HL-60 (cell line): ENCODE measurements around the gene CGB1.

Experiments
- DNase-seq, 2 experiments: peaks; one replicate each; pipeline ENCODE4 v3.0.0-alpha.2; 2010 to 2020; ENCODE audit warnings: low read depth in 1 of 2, low spot score in 1 of 2
- H3K27ac ChIP-seq: fragments of 250-450 bp; sonication (Bioruptor Pico); replicated peaks from 2 replicates; pipeline ENCODE4 v1.5.1; 2020; ENCODE audit warnings: mild to moderate bottlenecking, moderate library complexity
- H3K27me3 ChIP-seq: fragments of 250-450 bp; sonication (Bioruptor Pico); 2 replicates; pipeline ENCODE4 v1.5.1; 2021; ENCODE audit warnings: mild to moderate bottlenecking, moderate library complexity; ENCODE audit not compliant: insufficient read depth, poor library complexity, severe bottlenecking
- H3K4me3 ChIP-seq: replicated peaks from 2 replicates; pipeline ENCODE4 v1.5.1; 2011; ENCODE audit warnings: mild to moderate bottlenecking, control low read depth, low read length; ENCODE audit not compliant: insufficient read depth
- GABPA ChIP-seq: IDR thresholded peaks from 2 replicates; pipeline ENCODE4 v1.6.1; 2012; ENCODE audit warnings: low read depth
- POLR2AphosphoS5 ChIP-seq: IDR thresholded peaks from 2 replicates; pipeline ENCODE4 v1.6.1; 2012; ENCODE audit warnings: low read depth
- SPI1 ChIP-seq: IDR thresholded peaks from 2 replicates; pipeline ENCODE4 v1.6.1; 2012; ENCODE audit warnings: low read depth, mild to moderate bottlenecking, borderline replicate concordance
- TF ChIP-seq, protein P1 (sequence below): IDR thresholded peaks from 2 replicates; pipeline ENCODE4 v1.6.1; 2012; ENCODE audit warnings: low read depth; ENCODE audit not compliant: insufficient replicate concordance
- TF ChIP-seq, protein P2 (sequence below): IDR thresholded peaks from one replicate; pipeline ENCODE4 v1.5.1; 2011; ENCODE audit warnings: low read length, control low read depth, inconsistent platforms; ENCODE audit not compliant: insufficient read depth

CGB1 gene

DNA sequence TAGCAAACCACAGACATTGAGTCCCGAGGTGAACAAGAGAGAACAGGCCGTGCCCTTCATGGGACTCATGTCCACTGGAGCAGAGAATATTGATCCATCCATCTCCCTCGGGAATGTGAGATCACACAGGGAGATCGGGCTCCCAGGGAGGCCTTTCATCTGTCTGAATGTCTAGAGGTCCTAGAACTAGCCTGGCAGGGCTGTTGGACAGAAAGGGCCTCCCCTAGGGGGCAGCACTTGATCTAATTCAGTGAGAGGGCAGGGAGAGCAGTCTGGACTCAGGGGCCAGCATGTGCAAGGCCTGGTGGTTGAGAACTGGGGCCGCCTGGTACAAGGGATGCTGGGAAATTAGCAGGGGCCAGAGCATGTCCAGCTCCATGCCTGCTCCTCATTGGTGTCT lies 38.7 kb downstream of the CGB1 start:
- Histone ChIP-seq H3K27ac (no peak overlapping the region), H3K27me3 (no peaks in the 10 kb centered on the region), H3K4me3 (no peak overlapping the region)
- no peak for TF ChIP-seq SPI1
- TF ChIP-seq, protein P1, sequence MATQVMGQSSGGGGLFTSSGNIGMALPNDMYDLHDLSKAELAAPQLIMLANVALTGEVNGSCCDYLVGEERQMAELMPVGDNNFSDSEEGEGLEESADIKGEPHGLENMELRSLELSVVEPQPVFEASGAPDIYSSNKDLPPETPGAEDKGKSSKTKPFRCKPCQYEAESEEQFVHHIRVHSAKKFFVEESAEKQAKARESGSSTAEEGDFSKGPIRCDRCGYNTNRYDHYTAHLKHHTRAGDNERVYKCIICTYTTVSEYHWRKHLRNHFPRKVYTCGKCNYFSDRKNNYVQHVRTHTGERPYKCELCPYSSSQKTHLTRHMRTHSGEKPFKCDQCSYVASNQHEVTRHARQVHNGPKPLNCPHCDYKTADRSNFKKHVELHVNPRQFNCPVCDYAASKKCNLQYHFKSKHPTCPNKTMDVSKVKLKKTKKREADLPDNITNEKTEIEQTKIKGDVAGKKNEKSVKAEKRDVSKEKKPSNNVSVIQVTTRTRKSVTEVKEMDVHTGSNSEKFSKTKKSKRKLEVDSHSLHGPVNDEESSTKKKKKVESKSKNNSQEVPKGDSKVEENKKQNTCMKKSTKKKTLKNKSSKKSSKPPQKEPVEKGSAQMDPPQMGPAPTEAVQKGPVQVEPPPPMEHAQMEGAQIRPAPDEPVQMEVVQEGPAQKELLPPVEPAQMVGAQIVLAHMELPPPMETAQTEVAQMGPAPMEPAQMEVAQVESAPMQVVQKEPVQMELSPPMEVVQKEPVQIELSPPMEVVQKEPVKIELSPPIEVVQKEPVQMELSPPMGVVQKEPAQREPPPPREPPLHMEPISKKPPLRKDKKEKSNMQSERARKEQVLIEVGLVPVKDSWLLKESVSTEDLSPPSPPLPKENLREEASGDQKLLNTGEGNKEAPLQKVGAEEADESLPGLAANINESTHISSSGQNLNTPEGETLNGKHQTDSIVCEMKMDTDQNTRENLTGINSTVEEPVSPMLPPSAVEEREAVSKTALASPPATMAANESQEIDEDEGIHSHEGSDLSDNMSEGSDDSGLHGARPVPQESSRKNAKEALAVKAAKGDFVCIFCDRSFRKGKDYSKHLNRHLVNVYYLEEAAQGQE: no peak
- TF ChIP-seq, protein P2, sequence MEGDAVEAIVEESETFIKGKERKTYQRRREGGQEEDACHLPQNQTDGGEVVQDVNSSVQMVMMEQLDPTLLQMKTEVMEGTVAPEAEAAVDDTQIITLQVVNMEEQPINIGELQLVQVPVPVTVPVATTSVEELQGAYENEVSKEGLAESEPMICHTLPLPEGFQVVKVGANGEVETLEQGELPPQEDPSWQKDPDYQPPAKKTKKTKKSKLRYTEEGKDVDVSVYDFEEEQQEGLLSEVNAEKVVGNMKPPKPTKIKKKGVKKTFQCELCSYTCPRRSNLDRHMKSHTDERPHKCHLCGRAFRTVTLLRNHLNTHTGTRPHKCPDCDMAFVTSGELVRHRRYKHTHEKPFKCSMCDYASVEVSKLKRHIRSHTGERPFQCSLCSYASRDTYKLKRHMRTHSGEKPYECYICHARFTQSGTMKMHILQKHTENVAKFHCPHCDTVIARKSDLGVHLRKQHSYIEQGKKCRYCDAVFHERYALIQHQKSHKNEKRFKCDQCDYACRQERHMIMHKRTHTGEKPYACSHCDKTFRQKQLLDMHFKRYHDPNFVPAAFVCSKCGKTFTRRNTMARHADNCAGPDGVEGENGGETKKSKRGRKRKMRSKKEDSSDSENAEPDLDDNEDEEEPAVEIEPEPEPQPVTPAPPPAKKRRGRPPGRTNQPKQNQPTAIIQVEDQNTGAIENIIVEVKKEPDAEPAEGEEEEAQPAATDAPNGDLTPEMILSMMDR: peak; percentile 33
- peak; percentile 52 to 68 for DNase-seq

DNA sequence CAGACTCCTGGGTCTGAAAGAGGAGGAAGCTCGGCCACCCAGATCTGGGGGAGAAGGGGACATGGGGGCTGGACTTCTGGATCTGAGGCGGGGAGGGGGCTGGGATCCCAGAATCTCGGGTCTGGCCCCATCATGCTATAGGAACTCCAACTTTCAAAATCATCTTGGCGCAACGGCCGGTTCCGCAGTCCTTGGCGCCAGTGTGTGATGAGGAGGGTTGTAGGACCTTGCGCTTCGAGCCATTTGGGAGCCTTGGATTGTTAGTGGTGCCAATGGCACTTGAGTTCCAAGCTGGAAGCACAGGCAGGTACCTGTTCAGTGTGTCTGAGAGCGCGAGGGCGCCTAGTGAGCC lies 42.7 kb downstream of the CGB1 start:
- DNase-seq: no peak
- H3K4me3 ChIP-seq: peak overlapping the region; percentile 87
- no peak for TF ChIP-seq GABPA
- no peak for TF ChIP-seq POLR2AphosphoS5
- no peak for TF ChIP-seq SPI1
- TF ChIP-seq, protein P2: no peak
- TF ChIP-seq, protein P1: no peak

DNA sequence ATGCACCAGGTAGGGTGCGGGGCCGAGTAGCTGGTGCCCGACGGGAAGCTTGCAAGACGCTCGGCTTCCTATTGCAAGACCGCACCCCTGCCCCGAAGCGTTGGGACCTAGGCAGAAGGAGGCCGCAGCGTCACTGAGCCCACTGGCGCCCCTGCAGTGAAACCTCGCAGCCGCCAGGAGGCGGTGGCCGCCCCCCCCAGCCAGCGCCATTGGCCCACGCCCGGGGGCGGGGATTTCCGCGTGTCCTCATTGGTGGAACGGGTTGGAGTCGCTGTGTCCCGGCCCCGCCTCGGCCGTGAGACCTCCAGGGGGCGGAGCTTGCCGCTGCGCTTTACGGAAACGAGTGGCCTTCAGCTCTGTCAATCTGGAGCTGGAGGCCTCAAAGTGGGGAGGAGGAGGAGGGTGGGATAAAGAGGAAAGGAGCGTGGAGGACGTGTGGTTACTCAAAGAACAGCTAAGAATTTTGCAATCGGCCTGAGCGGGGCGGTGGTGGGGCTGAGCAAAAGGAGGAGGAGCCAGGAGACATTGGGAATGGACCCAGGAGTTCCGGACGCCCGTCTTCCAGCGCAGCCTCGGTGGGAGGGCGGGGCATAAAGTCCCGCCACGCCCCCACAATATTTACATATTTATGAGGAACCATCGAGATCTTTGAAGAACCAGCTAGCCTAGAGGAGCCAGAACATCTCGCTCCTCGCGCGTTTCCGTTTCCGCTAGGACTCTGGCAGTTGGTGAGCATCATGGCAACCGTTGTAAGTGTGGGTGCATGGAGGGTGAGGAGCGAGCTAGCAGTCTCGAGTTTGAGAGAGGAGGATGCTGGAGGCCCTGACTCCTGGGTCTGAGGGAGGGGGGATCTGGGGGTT lies 43.3 kb downstream of the CGB1 start, which contains the start of the genes GYS1 and RUVBL2:
Gene GYS1 (minus strand): TSS at position 135 of the 860 bp plus-strand sequence. CDS start 197 bp downstream, outside the sequence.
Gene RUVBL2 (plus strand): TSS at position 713 of the 860 bp plus-strand sequence. CDS start 25 bp downstream, at position 738.
- TF ChIP-seq, protein P2: peak; percentile 84
- TF ChIP-seq POLR2AphosphoS5 (peak; percentile 97), SPI1 (peak; percentile 37; the same call in 1 of the 2 replicates), GABPA (peak; percentile 95)
- TF ChIP-seq, protein P1: peak; percentile 60
- H3K27me3 ChIP-seq: no peaks in the 10 kb centered on the region
- DNase-seq: peak; percentile 100
- H3K4me3 ChIP-seq: peak within 1 kb of the TSS; percentile 87
- H3K27ac ChIP-seq: peak within 1 kb of the TSS; percentile 92

More for the DNA sequence above, 42.7 kb downstream of the CGB1 start:
- H3K27me3 ChIP-seq: no peaks in the 10 kb centered on the region
- peak overlapping the region; percentile 92 for H3K27ac ChIP-seq
